Fibroblast of skin of right biceps (primary cell): Measurements from ENCODE around the gene GET4.
A peak's percentile ranks its signal among the peaks of the same experiment; 100 is the strongest.

Experiments used
- DNase-seq: peaks from one replicate; pipeline ENCODE4 v3.0.0-alpha.2; 2013

Gene GET4

GRCh38 chr7:900331-901040, 24.1 kb downstream of the GET4 start:
- no peak for DNase-seq

DNA sequence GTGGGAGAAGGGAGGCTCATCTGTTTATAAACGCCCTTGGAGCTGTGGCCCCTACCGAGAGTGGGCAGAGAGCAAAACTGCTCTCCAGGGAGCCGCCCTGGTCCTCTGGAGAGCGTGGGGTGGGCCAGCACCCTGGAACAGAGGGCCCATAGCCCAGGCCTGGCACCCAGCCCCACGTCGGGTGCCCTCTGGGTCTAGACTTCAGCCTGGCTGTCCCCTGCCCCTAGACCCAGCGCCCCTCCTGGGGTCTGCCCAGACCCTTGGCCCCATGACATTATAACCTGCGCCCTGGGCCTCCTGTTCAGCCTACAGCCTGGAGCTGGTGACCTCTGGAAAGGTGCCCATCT, 24.7 kb downstream of the GET4 start:
- DNase-seq: no peak

GRCh38 chr7:901388-902154, 25.2 kb downstream of the GET4 start:
- peak; percentile 83 for DNase-seq

DNA sequence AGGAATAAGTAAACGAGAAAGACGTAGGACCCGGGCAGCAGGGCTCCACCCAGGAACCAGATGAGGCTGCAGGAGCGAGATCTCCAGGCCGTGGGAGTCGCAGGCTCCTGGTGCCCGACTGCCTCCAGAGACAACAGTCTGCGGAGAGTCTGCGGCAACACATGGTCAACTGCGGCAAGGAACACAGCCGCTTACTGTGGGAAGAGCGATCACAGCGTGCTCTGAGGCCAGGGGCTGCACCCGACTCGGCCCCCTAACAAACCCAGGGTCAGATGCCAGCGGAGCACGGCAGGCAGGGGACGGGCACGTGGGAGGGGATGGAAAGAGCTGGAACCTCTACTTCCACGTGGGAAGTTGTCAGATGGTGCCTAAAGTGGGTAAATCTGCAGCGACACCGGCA, 26.6 kb downstream of the GET4 start:
- DNase-seq: no peak

GRCh38 chr7:903921-904755, 27.8 kb downstream of the GET4 start:
- DNase-seq: no peak

DNA sequence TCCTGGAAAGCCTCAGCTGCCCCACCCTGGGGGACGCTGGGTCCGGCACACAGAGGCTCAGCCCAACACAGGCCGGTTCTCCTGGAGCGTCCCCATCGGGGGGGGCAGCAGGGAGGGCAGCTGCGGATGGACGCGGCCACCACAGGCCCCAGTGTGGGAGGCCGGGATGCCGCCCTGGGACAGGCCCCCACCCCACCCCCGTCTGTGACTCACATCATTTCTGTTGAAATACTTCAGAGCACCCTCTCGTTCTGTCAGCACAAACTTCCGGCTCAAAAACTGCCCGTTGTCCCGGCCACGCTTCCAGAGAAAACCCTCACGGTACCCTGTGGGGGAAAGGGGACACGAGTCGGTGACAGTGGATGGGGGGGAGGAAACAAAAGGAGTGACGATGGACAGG, 28.5 kb downstream of the GET4 start:
- DNase-seq: peak; percentile 32

- DNase-seq: no peak
Measured at GRCh38 chr7:906776-907157, 30.4 kb downstream of the GET4 start.

- DNase-seq: no peak
Measured at GRCh38 chr7:907158-907980, 31.0 kb downstream of the GET4 start.

DNA sequence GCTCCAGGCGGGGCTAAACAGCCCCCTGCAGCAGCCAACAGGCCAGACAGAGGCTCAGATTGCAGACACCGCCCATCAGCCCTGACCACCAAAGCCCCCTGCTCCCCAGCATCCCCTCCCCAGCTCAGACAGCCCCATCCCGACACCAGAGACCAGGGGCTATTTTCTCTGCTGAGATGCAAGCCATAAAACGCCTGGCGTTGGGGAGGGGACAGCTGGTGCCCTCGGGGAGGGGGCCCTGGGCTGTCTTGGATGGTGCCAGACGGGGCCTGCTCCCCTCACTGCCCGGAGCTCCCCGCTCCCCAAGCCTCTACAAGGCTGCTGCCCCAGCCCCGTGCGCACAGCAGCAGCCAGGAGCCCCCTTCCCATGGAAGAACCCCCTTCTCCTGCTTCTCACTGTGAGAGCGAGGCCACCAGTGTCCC, 31.8 kb downstream of the GET4 start:
- DNase-seq: no peak

GRCh38 chr7:908591-909357, 32.4 kb downstream of the GET4 start:
- peak; percentile 47 for DNase-seq

- DNase-seq: peak; percentile 53
Measured at GRCh38 chr7:909358-910329, 33.3 kb downstream of the GET4 start.

GRCh38 chr7:910441-910861, 34.1 kb downstream of the GET4 start:
- no peak for DNase-seq

DNA sequence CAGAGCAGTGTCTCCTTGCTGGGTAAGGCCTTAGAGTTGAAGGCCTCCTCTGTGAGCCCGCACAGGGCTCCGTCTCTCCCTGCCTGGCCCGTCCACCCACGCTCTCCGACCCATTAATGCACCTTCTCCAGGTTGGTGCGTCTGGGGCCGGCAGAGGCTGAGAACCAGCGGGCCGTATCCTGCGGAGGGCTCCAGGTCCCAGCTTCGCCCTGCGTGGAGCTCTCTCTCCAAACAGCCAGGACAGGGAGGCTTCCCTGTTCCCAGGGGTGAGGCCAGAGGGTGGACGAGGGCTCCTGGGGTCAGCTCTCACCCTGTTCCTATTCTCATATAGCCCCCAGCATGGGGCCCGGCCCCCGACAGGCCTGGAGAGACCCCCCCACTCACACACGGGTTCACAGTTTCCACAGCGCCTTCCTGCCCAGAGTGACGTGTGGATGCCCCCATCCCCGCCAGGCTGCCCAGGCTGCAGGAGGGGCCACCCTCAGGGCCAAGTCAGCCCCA, 34.6 kb downstream of the GET4 start:
- no peak for DNase-seq

DNA sequence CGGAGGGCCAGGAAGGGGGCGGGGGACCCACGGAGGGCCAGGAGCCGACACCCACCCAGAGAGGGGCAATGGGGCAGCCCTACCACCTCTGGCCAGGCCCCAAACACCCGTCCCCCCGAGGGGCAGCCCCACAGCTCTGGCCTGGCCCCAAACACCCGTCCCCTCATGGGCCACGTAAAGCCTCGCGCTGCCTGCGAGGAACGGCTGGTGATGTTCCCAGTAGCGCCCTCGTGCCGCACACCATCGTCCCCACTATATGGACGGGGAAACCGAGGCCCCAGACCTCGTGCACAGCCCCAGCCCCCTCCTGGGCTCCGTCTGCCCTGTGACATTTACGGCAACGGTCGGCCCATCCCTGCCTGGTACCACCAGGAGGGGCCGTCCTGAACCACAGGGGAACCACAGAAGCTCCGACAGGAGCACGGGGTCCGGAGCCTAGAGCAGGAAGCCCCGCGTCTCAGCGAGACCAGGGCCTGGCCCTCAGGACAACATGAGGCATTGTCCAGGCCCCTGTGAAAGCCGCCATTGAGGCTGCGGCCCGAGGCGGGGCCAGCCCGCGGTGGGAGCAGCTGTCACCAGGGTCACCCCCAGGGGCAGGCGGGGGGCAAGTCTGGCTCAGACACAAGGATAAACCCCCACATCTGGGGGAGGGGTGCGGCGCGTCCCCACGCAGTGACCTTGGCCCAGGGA, 35.6 kb downstream of the GET4 start:
- DNase-seq: no peak

DNA sequence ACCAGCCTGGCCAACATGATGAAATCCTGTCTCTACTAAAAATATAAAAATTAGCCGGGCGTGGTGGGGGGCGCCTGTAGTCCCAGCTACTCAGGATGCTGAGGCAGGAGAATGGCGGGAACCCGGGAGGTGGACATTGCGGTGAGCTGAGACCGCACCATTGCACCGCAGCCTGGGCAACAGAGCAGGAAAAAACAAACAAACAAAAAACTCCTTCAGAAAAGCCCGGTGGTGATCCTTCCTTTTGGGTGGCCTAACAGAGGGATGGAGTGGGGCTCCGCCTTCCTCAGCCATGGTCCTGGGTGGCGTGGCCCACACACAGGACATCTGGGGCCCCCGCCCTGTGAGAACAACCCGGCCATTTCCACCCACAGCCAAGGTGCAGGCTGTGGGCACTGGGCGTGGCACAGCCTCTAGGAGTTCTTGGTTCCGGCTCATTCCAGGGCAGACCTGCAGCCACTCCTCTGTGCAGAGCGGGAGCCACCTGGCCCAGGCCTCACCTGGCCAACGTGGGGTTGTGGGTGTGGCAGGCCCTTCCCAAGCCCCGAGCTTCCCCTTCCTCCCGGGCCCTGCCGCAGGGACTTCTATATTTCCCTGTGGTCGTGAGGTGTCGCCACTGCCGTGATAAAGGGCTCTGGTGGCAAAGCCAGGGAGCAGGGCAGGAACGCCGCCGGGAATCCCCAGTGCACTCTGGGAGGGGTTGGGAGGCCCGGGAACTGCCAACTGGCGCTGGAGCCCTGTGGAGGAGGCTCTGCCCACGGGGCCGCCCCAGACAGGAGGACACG, 37.6 kb downstream of the GET4 start:
- no peak for DNase-seq

GRCh38 chr7:914521-915194, 38.3 kb downstream of the GET4 start:
- no peak for DNase-seq

GRCh38 chr7:915291-916218, 39.2 kb downstream of the GET4 start:
- no peak for DNase-seq
